Keratinocyte (primary cell): ENCODE measurements around the gene KMT5B. TPM values are rescaled to one million over a fixed set of nuclear protein-coding genes. Genes with fewer than 3 reads are reported as not detected.

Experiments used
- DNase-seq: peaks from one replicate; pipeline ENCODE4 v3.0.0-alpha.2; 2011; ENCODE audit warnings: low read depth, missing footprints, low spot score
- FAIRE-seq: peaks from 2 replicates; lab custom pipeline; 2011; peaks lifted over from hg19 to GRCh38; lab: Jason Lieb, UNC
- H2AFZ ChIP-seq: 2 replicates; pipeline ENCODE4 v1.6.0; 2012; ENCODE audit warnings: low read length, control low read depth, inconsistent platforms; ENCODE audit not compliant: control insufficient read depth
- H3K27ac ChIP-seq: 2 replicates; pipeline ENCODE4 v1.5.1; 2011; ENCODE audit warnings: low read length; ENCODE audit not compliant: control insufficient read depth, insufficient read depth
- H3K27me3 ChIP-seq: 3 replicates; pipeline ENCODE4 v1.6.0; 2011; ENCODE audit warnings: low read length; ENCODE audit not compliant: control insufficient read depth, insufficient read depth; ENCODE audit errors: extremely low read depth
- H3K36me3 ChIP-seq, 2 experiments: 2 replicates in 1 of 2; 3 replicates in 1 of 2; pipeline ENCODE4 v1.5.1; 2011; ENCODE audit warnings: low read length in 2 of 2, mild to moderate bottlenecking in 1 of 2; ENCODE audit not compliant: control insufficient read depth in 2 of 2, insufficient read depth in 2 of 2; ENCODE audit errors: extremely low read depth in 1 of 2
- H3K4me1 ChIP-seq: 3 replicates; pipeline ENCODE4 v1.5.1; 2011; ENCODE audit warnings: low read length; ENCODE audit not compliant: control insufficient read depth, insufficient read depth; ENCODE audit errors: extremely low read depth
- H3K4me2 ChIP-seq: 3 replicates; pipeline ENCODE4 v1.6.0; 2011; ENCODE audit warnings: low read depth, low read length; ENCODE audit not compliant: control insufficient read depth, insufficient read depth; ENCODE audit errors: extremely low read depth
- H3K4me3 ChIP-seq, 3 experiments: fragments of 200-600 bp in 1 of 3; sonication (generic) in 1 of 3; 2 replicates in 2 of 3; 3 replicates in 1 of 3; pipeline ENCODE4 v1.5.1; 2011 to 2016; ENCODE audit warnings: low read length in 3 of 3, mild to moderate bottlenecking in 3 of 3, control low read depth in 2 of 3, inconsistent platforms in 1 of 3, low read depth in 1 of 3, mixed read lengths in 1 of 3, mixed run types in 1 of 3, moderate library complexity in 1 of 3; ENCODE audit not compliant: control insufficient read depth in 2 of 3, insufficient read depth in 2 of 3; ENCODE audit errors: extremely low read depth in 1 of 3
- H3K79me2 ChIP-seq: 2 replicates; pipeline ENCODE4 v1.6.0; 2012; ENCODE audit warnings: low read length; ENCODE audit not compliant: control insufficient read depth, insufficient read depth
- H3K9ac ChIP-seq: 3 replicates; pipeline ENCODE4 v1.6.0; 2011; ENCODE audit warnings: low read length; ENCODE audit not compliant: control insufficient read depth, insufficient read depth; ENCODE audit errors: extremely low read depth
- H3K9me1 ChIP-seq: 3 replicates; pipeline ENCODE4 v1.6.0; 2011; ENCODE audit warnings: low read length; ENCODE audit not compliant: control insufficient read depth, insufficient read depth; ENCODE audit errors: extremely low read depth
- H3K9me3 ChIP-seq: 2 replicates; pipeline ENCODE4 v1.5.1; 2012; ENCODE audit warnings: low read depth, low read length; ENCODE audit not compliant: control insufficient read depth
- H4K20me1 ChIP-seq: 3 replicates; pipeline ENCODE4 v1.6.0; 2011; ENCODE audit warnings: low read length; ENCODE audit not compliant: control insufficient read depth, insufficient read depth; ENCODE audit errors: extremely low read depth
- EZH2 ChIP-seq: IDR thresholded peaks from one replicate; pipeline ENCODE4 v1.6.1; 2012; ENCODE audit warnings: inconsistent platforms, mild to moderate bottlenecking, low read length, moderate library complexity
- dilution Hi-C: fragments of 300-500 bp; cut with MboI; formaldehyde crosslinking; loops from one replicate; pipeline ENCODE4 v1.7.0; 2020; ENCODE audit warnings: low sequenced_read_pairs; ENCODE audit not compliant: extremely low pct_ligation_motif_present
- polyA plus RNA-seq, 5 experiments: library from polyadenylated mRNA; depleted of rRNA in 3 of 5; stranded (reverse) in 3 of 5; stranded (forward) in 1 of 5; unstranded in 1 of 5; fragments of >200 nt; gene quantifications; 1 replicate in 1 of 5; 2 replicates in 3 of 5; 3 replicates in 1 of 5; pipeline versions ENCODE4 v1.2.1 to v1.2.3, GENCODE V29; 2011 to 2012; ENCODE audit warnings: missing spikeins in 2 of 5, low read depth in 1 of 5, low replicate concordance in 1 of 5
- TF ChIP-seq, protein P1 (sequence below), 3 experiments: IDR thresholded peaks in 1 of 3; conservative IDR thresholded peaks in 1 of 3; optimal IDR thresholded peaks in 1 of 3; 2 replicates in 2 of 3; 3 replicates in 1 of 3; pipeline versions ENCODE3 to v1.5.1; 2011; ENCODE audit warnings: low read length in 3 of 3, mild to moderate bottlenecking in 3 of 3, moderate library complexity in 2 of 3, control low read depth in 1 of 3, inconsistent platforms in 1 of 3; ENCODE audit not compliant: insufficient read depth in 2 of 3; ENCODE audit errors: extremely low read depth in 1 of 3

Gene KMT5B
- polyA plus RNA-seq, 1 donor (not counting 4 experiments of a cell fraction or from before 2014, with no cell fraction given) = 17.2 TPM

DNA sequence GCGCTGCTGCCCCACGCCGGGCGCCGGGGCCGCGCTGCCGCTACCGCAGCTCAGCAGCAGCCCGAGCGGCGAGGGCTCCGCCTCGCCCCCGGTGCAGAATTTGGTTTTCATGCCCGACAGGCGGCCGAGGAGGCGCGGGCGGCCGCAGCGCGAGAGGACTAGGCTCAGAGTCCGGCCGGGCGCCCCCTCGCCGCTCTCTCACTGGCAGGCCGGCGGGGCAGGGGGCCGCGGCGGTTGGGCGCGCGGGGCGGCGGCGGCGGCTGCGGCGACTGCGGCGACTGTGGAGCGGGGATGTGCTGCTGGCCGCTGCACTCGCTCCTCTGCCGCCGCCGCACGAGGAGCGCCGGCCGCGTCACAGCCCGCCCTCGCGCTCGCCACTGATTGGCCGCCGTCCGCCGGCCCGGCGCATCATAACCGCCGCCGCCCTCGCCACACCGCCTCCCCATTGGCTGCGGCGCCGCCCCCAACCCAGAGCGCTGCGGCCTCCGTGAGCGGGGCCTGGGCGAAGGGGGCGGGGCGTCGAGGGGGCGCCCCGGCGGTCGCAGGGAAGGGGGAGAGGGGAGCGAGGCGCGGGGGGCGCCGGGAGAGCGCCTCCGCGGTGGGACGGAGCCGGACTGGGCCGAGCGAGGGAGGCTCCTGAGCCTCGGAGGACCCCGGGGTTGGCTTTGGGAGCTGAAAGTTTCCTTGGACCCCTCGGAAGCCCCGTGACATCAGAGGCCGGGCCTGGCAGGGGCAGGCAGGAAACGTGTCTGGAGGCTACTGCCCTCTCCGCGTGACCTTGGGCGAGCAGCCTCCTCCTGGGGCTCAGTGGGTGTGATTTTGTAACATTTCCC lies 91.8 kb downstream of the KMT5B start, which contains the start of gene CHKA:
Gene CHKA, minus strand, starts transcription at position 322 of the 833 bp plus-strand sequence. Its CDS starts 211 bp downstream, at position 111.
- FAIRE-seq = no peak
- Histone ChIP-seq H3K4me3 (peak within 1 kb of the TSS; percentile 48 to 78 (median 64)), H3K4me1 (peaks cover 10% of the 10 kb centered on the region), H4K20me1 (no peaks in the 10 kb centered on the region), H3K36me3 (no peaks in the 10 kb centered on the region), H3K9me3 (no peaks in the 10 kb centered on the region), H3K79me2 (no peaks in the 10 kb centered on the region), H3K9ac (peak within 1 kb of the TSS; percentile 69), H3K4me2 (peak within 1 kb of the TSS; percentile 93), H3K9me1 (no peaks in the 10 kb centered on the region), H2AFZ (peak within 1 kb of the TSS; percentile 75), H3K27ac (peak within 1 kb of the TSS; percentile 44), H3K27me3 (no peaks in the 10 kb centered on the region)
- peak; percentile 7 for DNase-seq
- TF ChIP-seq, protein P1, sequence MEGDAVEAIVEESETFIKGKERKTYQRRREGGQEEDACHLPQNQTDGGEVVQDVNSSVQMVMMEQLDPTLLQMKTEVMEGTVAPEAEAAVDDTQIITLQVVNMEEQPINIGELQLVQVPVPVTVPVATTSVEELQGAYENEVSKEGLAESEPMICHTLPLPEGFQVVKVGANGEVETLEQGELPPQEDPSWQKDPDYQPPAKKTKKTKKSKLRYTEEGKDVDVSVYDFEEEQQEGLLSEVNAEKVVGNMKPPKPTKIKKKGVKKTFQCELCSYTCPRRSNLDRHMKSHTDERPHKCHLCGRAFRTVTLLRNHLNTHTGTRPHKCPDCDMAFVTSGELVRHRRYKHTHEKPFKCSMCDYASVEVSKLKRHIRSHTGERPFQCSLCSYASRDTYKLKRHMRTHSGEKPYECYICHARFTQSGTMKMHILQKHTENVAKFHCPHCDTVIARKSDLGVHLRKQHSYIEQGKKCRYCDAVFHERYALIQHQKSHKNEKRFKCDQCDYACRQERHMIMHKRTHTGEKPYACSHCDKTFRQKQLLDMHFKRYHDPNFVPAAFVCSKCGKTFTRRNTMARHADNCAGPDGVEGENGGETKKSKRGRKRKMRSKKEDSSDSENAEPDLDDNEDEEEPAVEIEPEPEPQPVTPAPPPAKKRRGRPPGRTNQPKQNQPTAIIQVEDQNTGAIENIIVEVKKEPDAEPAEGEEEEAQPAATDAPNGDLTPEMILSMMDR (optimal IDR thresholded peaks at IDR 0.05 in 1 of 3, IDR thresholded peaks at IDR 0.05 in 1 of 3, conservative IDR thresholded peaks at IDR 0.05 in 1 of 3; ENCODE audit: extremely low read depth in 1 of 3, insufficient read depth in 2 of 3, low read length in 3 of 3) = no peak
- no peak for TF ChIP-seq EZH2
- dilution Hi-C loops = no loop called here

DNA sequence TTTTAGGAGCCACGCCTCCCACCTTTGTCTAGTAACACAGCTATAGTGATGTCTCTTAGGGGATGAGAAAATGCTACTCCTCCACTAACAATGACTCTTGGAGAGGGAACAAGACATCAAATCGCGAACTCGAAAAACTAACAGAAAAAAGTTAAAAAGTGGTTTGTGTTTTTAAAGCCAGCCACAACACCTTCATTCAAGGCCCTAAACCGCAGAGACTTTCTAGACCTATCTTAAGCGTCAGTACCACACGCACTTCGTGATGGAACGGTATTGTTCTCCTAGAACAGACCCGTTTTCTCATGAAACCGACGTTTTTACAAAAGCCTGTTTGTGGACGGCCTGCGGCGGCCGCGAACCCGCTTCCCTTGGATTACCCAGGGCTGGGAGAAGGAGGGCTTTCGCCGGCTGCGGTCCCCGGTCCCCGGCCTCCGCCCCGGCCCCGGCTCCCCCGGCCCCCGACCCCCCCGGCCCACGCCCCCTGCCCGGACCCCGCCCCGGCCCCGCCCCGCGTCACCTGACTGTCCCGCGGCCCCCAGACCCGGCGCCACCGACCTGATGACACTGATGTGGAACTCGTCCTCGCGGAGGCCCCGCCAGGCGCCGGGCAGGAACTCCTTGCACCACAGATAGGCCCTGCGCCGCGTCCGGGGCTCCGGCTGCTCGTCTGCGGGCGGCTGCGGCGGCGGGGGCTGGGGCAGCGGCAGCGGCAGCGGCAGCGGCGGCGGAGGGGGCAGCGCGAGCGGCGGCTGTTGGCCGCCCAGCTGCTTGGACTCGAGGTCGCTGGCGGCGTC lies 92.6 kb downstream of the KMT5B start:
- Histone ChIP-seq H3K9me1 (no peaks in the 10 kb centered on the region), H3K4me2 (peak overlapping the region; percentile 93), H2AFZ (peak overlapping the region; percentile 75), H3K79me2 (no peaks in the 10 kb centered on the region), H3K27me3 (no peaks in the 10 kb centered on the region), H3K27ac (no peak overlapping the region), H3K4me1 (peaks cover 10% of the 10 kb centered on the region), H3K36me3 (no peaks in the 10 kb centered on the region), H4K20me1 (no peaks in the 10 kb centered on the region), H3K9me3 (no peaks in the 10 kb centered on the region), H3K9ac (peak overlapping the region; percentile 58), H3K4me3 (peak overlapping the region; percentile 42 to 78 (median 64))
- TF ChIP-seq, protein P1 (optimal IDR thresholded peaks at IDR 0.05 in 1 of 3, IDR thresholded peaks at IDR 0.05 in 1 of 3, conservative IDR thresholded peaks at IDR 0.05 in 1 of 3; ENCODE audit: extremely low read depth in 1 of 3, insufficient read depth in 2 of 3, low read length in 3 of 3) = no peak
- TF ChIP-seq EZH2 = no peak
- dilution Hi-C loops = no loop called here
- no peak for FAIRE-seq
- no peak for DNase-seq
